ENCODE measurements around the gene NECTIN2.

DNA sequence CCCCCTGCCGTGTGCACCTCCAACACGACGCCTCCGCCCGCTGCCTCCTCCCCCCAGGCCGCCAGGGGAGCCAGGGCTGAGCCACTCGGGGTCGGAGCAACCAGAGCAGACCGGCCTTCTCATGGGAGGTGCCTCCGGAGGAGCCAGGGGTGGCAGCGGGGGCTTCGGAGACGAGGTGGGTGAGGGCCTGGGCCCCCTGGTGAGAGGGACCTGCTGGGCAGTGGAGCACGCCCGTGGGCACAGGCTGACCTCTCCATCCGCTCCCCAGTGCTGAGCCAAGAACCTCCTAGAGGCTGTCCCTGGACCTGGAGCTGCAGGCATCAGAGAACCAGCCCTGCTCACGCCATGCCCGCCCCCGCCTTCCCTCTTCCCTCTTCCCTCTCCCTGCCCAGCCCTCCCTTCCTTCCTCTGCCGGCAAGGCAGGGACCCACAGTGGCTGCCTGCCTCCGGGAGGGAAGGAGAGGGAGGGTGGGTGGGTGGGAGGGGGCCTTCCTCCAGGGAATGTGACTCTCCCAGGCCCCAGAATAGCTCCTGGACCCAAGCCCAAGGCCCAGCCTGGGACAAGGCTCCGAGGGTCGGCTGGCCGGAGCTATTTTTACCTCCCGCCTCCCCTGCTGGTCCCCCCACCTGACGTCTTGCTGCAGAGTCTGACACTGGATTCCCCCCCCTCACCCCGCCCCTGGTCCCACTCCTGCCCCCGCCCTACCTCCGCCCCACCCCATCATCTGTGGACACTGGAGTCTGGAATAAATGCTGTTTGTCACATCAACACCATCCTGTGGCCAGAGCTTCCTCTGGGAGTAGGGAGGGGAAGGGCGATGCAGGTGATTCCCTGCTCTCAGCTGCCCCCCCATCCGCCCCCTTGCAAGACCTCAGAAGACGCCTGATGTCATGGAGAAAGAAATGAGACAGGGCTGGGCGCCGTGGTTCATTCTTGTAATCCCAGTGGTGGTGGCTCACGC is 25.2 kb upstream of the NECTIN2 start:
- no peak for TF ChIP-seq GATA2 (IDR thresholded peaks at IDR 0.05; ENCODE audit: low read depth, low read length)
- no peak for TF ChIP-seq GATA3 (IDR thresholded peaks at IDR 0.05; ENCODE audit: low read depth, low read length)

Measured in SH-SY5Y (cell line).